DND-41 (cell line): Measurements from ENCODE around the gene CFAP43.

Experiments
- ATAC-seq: fragments of 200-7000 bp; cut with Tn5 transposase; 3 replicates; pipeline ENCODE4 v1.9.1; 2021; ENCODE audit warnings: low read depth; ENCODE audit not compliant: insufficient read depth
- DNase-seq: peaks from one replicate; pipeline ENCODE4 v3.0.0-alpha.2; 2020
- H2AFZ ChIP-seq: 2 replicates; pipeline ENCODE4 v1.6.0; 2012; ENCODE audit warnings: low read depth, low read length
- H3K27ac ChIP-seq: 2 replicates; pipeline ENCODE4 v1.5.1; 2012; ENCODE audit warnings: low read length, inconsistent platforms
- H3K27me3 ChIP-seq: fragments of 200-600 bp; sonication (generic); 2 replicates; pipeline ENCODE4 v1.6.0; 2012; ENCODE audit warnings: low read length, mild to moderate bottlenecking, inconsistent platforms; ENCODE audit not compliant: insufficient read depth, poor library complexity
- H3K36me3 ChIP-seq: 2 replicates; pipeline ENCODE4 v1.5.1; 2012; ENCODE audit warnings: low read length, inconsistent platforms; ENCODE audit not compliant: insufficient read depth
- H3K4me1 ChIP-seq: 2 replicates; pipeline ENCODE4 v1.5.1; 2012; ENCODE audit warnings: mild to moderate bottlenecking, low read length; ENCODE audit not compliant: insufficient read depth
- H3K4me2 ChIP-seq: 2 replicates; pipeline ENCODE4 v1.6.0; 2012; ENCODE audit warnings: mild to moderate bottlenecking, moderate library complexity, low read length, inconsistent platforms; ENCODE audit not compliant: insufficient read depth
- H3K4me3 ChIP-seq, 2 experiments: fragments of 200-600 bp in 1 of 2; shearing (Covaris generic) in 1 of 2; 2 replicates each; pipeline ENCODE4 v1.5.1; 2012 to 2016; ENCODE audit warnings: inconsistent platforms in 2 of 2, low read length in 2 of 2, mild to moderate bottlenecking in 2 of 2, low read depth in 1 of 2, moderate library complexity in 1 of 2
- H3K79me2 ChIP-seq: 2 replicates; pipeline ENCODE4 v1.6.0; 2012; ENCODE audit warnings: low read length, inconsistent platforms; ENCODE audit not compliant: insufficient read depth
- H3K9ac ChIP-seq: 2 replicates; pipeline ENCODE4 v1.6.0; 2012; ENCODE audit warnings: low read depth, mild to moderate bottlenecking, inconsistent platforms, low read length, moderate library complexity
- H3K9me3 ChIP-seq: 2 replicates; pipeline ENCODE4 v1.5.1; 2012; ENCODE audit warnings: low read length, moderate library complexity, mild to moderate bottlenecking, inconsistent platforms; ENCODE audit not compliant: insufficient read depth, severe bottlenecking
- H4K20me1 ChIP-seq: 2 replicates; pipeline ENCODE4 v1.6.0; 2012; ENCODE audit warnings: low read length; ENCODE audit not compliant: insufficient read depth
- CTCF ChIP-seq: IDR thresholded peaks from 2 replicates; pipeline ENCODE4 v1.5.1; 2012; ENCODE audit warnings: borderline replicate concordance, low read length, moderate library complexity, mild to moderate bottlenecking; ENCODE audit not compliant: poor library complexity, severe bottlenecking; ENCODE audit errors: extremely low read depth
- EZH2 ChIP-seq: IDR thresholded peaks from 3 replicates; pipeline ENCODE4 v1.6.1; 2012; ENCODE audit warnings: borderline replicate concordance, low read depth, mild to moderate bottlenecking, moderate library complexity, low read length, inconsistent platforms; ENCODE audit not compliant: severe bottlenecking

The CFAP43 gene

GRCh38 chr10:104151737-104152136 lies 80.4 kb downstream of the CFAP43 start:
- no peak for TF ChIP-seq CTCF
- no peak for TF ChIP-seq EZH2
- no peaks in the 10 kb centered on the region for H3K4me1 ChIP-seq
- no peak overlapping the region for H3K27ac ChIP-seq
- ATAC-seq = no peak
- no peak overlapping the region for H2AFZ ChIP-seq
- no peak overlapping the region for H3K4me3 ChIP-seq
- H3K27me3 ChIP-seq = peaks cover 9% of the 10 kb centered on the region
- H3K9me3 ChIP-seq = peaks cover 9% of the 10 kb centered on the region
- H3K36me3 ChIP-seq = no peaks in the 10 kb centered on the region
- H4K20me1 ChIP-seq = no peaks in the 10 kb centered on the region
- DNase-seq = no peak
- H3K9ac ChIP-seq = no peak overlapping the region
- H3K4me2 ChIP-seq = no peak overlapping the region
- no peaks in the 10 kb centered on the region for H3K79me2 ChIP-seq

- no peaks in the 10 kb centered on the region for H4K20me1 ChIP-seq
- H3K79me2 ChIP-seq = no peaks in the 10 kb centered on the region
- H3K27ac ChIP-seq = no peak overlapping the region
- peaks cover 9% of the 10 kb centered on the region for H3K9me3 ChIP-seq
- H3K27me3 ChIP-seq = peaks cover 14% of the 10 kb centered on the region
- DNase-seq (no peak), ATAC-seq (no peak)
- TF ChIP-seq CTCF = no peak
- no peak for TF ChIP-seq EZH2
- no peak overlapping the region for H2AFZ ChIP-seq
- no peak overlapping the region for H3K4me2 ChIP-seq
- no peaks in the 10 kb centered on the region for H3K36me3 ChIP-seq
- H3K4me1 ChIP-seq = no peaks in the 10 kb centered on the region
- no peak overlapping the region for H3K9ac ChIP-seq
- H3K4me3 ChIP-seq = no peak overlapping the region
Measured at GRCh38 chr10:104150139-104150538, 82.0 kb downstream of the CFAP43 start.

- H2AFZ ChIP-seq = no peak overlapping the region
- H3K4me1 ChIP-seq = no peaks in the 10 kb centered on the region
- H3K9ac ChIP-seq = no peak overlapping the region
- no peak for TF ChIP-seq CTCF
- no peak for TF ChIP-seq EZH2
- no peaks in the 10 kb centered on the region for H3K79me2 ChIP-seq
- no peaks in the 10 kb centered on the region for H4K20me1 ChIP-seq
- no peak overlapping the region for H3K4me3 ChIP-seq
- peaks cover 22% of the 10 kb centered on the region for H3K27me3 ChIP-seq
- no peaks in the 10 kb centered on the region for H3K36me3 ChIP-seq
- H3K27ac ChIP-seq = no peak overlapping the region
- ATAC-seq (no peak), DNase-seq (no peak)
- H3K9me3 ChIP-seq = peaks cover 3% of the 10 kb centered on the region
- no peak overlapping the region for H3K4me2 ChIP-seq
Measured at GRCh38 chr10:104146882-104147281, 85.3 kb downstream of the CFAP43 start.

DNA sequence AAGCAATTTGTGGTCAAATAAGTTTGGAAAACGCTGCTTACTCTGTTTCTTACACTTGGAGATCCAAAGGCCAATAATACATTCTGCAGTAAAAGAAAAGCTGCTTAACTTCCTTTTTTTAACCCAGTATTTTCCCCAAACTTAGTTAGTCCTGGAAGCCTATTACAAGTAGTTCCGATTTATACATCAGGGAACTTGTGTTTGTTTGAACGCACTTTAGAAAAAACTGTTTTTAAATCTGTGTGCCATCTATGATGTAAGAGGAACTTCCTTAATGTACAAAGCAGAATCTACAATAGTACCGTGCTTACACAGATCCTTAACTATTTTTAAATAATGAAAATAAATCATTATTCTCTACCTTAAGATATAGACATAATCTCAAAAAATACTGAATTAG lies 87.2 kb downstream of the CFAP43 start:
- no peak for TF ChIP-seq CTCF
- no peak for TF ChIP-seq EZH2
- no peak overlapping the region for H3K4me2 ChIP-seq
- no peak overlapping the region for H2AFZ ChIP-seq
- H3K27me3 ChIP-seq = peaks cover 24% of the 10 kb centered on the region
- no peak overlapping the region for H3K27ac ChIP-seq
- H4K20me1 ChIP-seq = no peaks in the 10 kb centered on the region
- DNase-seq (no peak), ATAC-seq (no peak)
- H3K9ac ChIP-seq = no peak overlapping the region
- no peaks in the 10 kb centered on the region for H3K4me1 ChIP-seq
- H3K4me3 ChIP-seq = no peak overlapping the region
- H3K79me2 ChIP-seq = no peaks in the 10 kb centered on the region
- no peaks in the 10 kb centered on the region for H3K36me3 ChIP-seq
- H3K9me3 ChIP-seq = no peaks in the 10 kb centered on the region
